Uterus (tissue), 4 donors: Measurements from ENCODE around the gene SIVA1. TPM values are rescaled to one million over a fixed set of nuclear protein-coding genes. Genes with fewer than 3 reads are reported as not detected.

Experiments
- DNase-seq, 2 donors: peaks; one replicate each; pipeline ENCODE4 v3.0.0-alpha.2; 2019 to 2020
- H3K27ac ChIP-seq, 2 donors: fragments of 200-600 bp; sonication (generic); 1 replicate in 1 of 2; 2 replicates in 1 of 2; pipeline ENCODE4 v1.5.1; 2016 to 2018
- H3K27me3 ChIP-seq, 2 donors: fragments of 200-600 bp; sonication (generic); one replicate each; pipeline ENCODE4 v1.5.1; 2018 to 2019; ENCODE audit warnings: control low read depth in 1 of 2
- H3K36me3 ChIP-seq, 2 donors: fragments of 200-600 bp; sonication (generic); one replicate each; pipeline ENCODE4 v1.5.1; 2019; ENCODE audit warnings: control low read depth in 1 of 2
- H3K4me1 ChIP-seq, 2 donors: fragments of 200-600 bp; sonication (generic); one replicate each; pipeline ENCODE4 v1.5.1; 2018 to 2019; ENCODE audit warnings: control low read depth in 1 of 2
- H3K4me3 ChIP-seq, 2 donors: fragments of 200-600 bp; sonication (generic); 1 replicate in 1 of 2; 2 replicates in 1 of 2; pipeline ENCODE4 v1.5.1; 2018 to 2019; ENCODE audit warnings: mild to moderate bottlenecking in 1 of 2
- H3K9me3 ChIP-seq, 2 donors: fragments of 200-600 bp; sonication (generic); one replicate each; pipeline ENCODE4 v1.5.1; 2019; ENCODE audit warnings: control low read depth in 1 of 2
- POLR2A ChIP-seq, 2 donors: fragments of 450-650 bp; IDR thresholded peaks; one replicate each; pipeline ENCODE4 v1.6.1; 2016; ENCODE audit warnings: antibody characterized with exemption in 2 of 2, mild to moderate bottlenecking in 1 of 2, moderate library complexity in 1 of 2
- intact Hi-C: fragments of 100-400 bp; cut with DNase I; formaldehyde crosslinking; loops from one replicate; pipeline ENCODE4 v1.15.1; 2023; ENCODE audit warnings: low total_unique reads
- total RNA-seq, 4 donors: library from RNA; depleted of rRNA in 3 of 4; stranded (reverse); fragments of >200 nt in 3 of 4; gene quantifications; one replicate each; pipeline versions ENCODE4 v1.1.0 to v1.2.4, GENCODE V29; 2014 to 2023
- TF ChIP-seq, protein P1 (sequence below), 4 experiments: fragments of 200-600 bp in 2 of 4; fragments of 450-650 bp in 2 of 4; sonication (generic) in 2 of 4; IDR thresholded peaks; one replicate each; pipeline ENCODE4 v1.5.1; 2016 to 2019; ENCODE audit warnings: antibody characterized with exemption in 4 of 4, mild to moderate bottlenecking in 2 of 4, moderate library complexity in 1 of 4
- donor health status: DM: yes; HTN: yes; CAD: no.

Gene SIVA1
- total RNA-seq, 4 donors from 2014 or later: 79.4 to 366 (median 239) TPM

DNA sequence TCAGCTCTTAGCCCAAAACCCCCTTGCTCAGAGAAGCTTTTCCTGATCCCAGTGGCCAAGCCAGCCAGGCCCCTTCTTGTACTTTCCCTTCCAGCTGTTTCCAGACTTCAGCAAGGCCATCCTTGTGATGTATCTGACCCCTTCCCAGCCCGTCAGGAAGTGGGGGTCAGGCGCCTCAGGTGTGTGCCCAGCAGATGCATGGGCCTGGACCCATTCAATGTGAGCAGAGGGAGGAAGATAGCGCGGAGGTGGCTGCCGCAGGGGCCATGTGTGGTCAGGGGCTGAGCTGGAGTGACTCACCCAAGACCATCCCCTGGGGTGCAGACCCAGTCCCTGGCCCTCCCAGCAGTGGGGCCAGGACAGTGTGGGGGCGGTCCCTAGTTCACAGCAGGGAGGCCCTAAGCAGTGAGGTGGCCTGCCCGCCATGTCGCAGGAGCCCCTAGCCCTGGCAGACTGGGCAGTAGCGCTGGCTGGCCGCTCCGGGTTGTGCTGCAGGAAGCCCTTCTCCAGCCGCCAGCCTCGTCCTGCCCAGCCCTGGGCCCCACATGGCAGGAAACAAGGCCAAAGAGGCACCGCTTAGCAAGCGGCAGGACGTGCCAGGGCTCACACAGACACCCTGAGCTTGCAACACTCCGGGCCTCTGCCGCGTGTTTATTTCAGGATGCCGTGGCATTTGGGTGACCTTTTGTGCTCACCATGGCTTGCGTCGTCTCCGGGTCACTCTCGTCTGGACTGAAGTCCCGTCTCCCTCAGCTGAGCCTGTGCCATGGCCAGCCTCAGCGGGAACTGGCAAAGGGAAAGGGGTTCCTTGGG, 16.9 kb upstream of the SIVA1 start:
- Histone ChIP-seq H3K36me3 (no peaks in the 10 kb centered on the region), H3K4me1 (no peaks in the 10 kb centered on the region), H3K4me3 (no peak overlapping the region), H3K27ac (peak overlapping the region; percentile 51 to 68), H3K27me3 (no peaks in the 10 kb centered on the region), H3K9me3 (no peaks in the 10 kb centered on the region)
- peak in 1 of 2 donors; percentile 13 for TF ChIP-seq POLR2A (IDR thresholded peaks at IDR 0.05)
- TF ChIP-seq, protein P1, sequence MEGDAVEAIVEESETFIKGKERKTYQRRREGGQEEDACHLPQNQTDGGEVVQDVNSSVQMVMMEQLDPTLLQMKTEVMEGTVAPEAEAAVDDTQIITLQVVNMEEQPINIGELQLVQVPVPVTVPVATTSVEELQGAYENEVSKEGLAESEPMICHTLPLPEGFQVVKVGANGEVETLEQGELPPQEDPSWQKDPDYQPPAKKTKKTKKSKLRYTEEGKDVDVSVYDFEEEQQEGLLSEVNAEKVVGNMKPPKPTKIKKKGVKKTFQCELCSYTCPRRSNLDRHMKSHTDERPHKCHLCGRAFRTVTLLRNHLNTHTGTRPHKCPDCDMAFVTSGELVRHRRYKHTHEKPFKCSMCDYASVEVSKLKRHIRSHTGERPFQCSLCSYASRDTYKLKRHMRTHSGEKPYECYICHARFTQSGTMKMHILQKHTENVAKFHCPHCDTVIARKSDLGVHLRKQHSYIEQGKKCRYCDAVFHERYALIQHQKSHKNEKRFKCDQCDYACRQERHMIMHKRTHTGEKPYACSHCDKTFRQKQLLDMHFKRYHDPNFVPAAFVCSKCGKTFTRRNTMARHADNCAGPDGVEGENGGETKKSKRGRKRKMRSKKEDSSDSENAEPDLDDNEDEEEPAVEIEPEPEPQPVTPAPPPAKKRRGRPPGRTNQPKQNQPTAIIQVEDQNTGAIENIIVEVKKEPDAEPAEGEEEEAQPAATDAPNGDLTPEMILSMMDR (IDR thresholded peaks at IDR 0.05): no peak
- peak; percentile 58 to 80 for DNase-seq
- intact Hi-C loops: no loop called here

DNA sequence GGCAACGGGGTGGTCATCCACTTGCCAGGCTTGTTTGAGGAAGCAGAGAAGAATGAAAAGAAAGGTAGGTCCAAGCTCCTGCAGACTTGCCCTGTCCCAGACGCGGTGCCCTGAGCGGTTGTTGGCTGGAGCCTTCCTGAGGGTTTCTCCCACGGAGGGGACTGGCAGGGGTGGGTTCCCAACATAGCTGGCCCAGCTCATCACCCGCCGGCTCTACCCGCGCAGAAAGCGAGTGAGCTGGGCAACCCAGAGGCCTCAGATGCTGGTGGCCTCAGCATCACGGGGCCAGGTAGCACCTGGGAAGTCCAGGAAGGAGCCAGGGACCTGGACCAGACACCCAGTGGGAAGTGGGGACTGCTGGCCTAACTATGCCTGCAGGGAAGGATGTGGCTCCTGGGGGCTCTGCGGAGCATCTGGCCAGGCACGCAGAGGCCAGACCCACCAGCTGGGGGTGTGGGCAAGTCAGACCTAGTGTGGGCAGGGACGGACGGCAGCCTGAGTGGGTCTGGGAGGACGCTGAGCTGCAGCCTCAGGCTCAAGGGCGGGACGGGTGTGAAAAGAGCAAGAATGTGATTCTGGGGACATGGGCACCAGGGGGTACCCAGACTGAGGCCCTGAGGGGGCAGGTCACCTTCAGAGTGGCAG, 14.4 kb upstream of the SIVA1 start:
- TF ChIP-seq, protein P1 (IDR thresholded peaks at IDR 0.05): no peak
- no peak for TF ChIP-seq POLR2A (IDR thresholded peaks at IDR 0.05)
- no peak overlapping the region for H3K27ac ChIP-seq
- H3K27me3 ChIP-seq: no peaks in the 10 kb centered on the region
- intact Hi-C loops: no loop called here
- no peaks in the 10 kb centered on the region for H3K4me1 ChIP-seq
- no peak overlapping the region for H3K4me3 ChIP-seq
- no peak for DNase-seq
- no peaks in the 10 kb centered on the region for H3K36me3 ChIP-seq
- no peaks in the 10 kb centered on the region for H3K9me3 ChIP-seq

DNA sequence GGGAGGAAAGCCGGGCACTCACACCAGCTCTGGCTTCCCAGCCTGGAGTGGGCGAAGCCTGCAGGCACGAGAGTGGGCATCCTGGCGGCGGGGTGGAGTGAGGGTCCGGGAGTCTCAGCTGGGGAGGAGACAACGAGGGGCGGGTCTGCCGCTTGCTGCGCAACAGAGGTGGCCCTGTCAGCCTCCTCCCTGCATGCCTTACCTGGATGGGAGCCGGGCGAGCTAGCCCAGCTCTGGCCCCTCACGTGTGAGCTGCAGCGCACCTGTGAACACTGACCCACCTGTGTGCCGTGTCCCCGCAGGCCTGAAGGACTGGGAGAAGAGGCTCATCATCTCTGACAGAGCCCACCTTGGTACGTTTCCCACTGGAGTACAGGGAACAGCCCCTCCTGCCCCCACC, 13.9 kb upstream of the SIVA1 start:
- Histone ChIP-seq H3K27me3 (no peaks in the 10 kb centered on the region), H3K27ac (no peak overlapping the region), H3K9me3 (no peaks in the 10 kb centered on the region), H3K4me3 (no peak overlapping the region), H3K4me1 (no peaks in the 10 kb centered on the region), H3K36me3 (no peaks in the 10 kb centered on the region)
- intact Hi-C loops: no loop called here
- TF ChIP-seq, protein P1 (IDR thresholded peaks at IDR 0.05): no peak
- no peak for TF ChIP-seq POLR2A (IDR thresholded peaks at IDR 0.05)
- DNase-seq: no peak

DNA sequence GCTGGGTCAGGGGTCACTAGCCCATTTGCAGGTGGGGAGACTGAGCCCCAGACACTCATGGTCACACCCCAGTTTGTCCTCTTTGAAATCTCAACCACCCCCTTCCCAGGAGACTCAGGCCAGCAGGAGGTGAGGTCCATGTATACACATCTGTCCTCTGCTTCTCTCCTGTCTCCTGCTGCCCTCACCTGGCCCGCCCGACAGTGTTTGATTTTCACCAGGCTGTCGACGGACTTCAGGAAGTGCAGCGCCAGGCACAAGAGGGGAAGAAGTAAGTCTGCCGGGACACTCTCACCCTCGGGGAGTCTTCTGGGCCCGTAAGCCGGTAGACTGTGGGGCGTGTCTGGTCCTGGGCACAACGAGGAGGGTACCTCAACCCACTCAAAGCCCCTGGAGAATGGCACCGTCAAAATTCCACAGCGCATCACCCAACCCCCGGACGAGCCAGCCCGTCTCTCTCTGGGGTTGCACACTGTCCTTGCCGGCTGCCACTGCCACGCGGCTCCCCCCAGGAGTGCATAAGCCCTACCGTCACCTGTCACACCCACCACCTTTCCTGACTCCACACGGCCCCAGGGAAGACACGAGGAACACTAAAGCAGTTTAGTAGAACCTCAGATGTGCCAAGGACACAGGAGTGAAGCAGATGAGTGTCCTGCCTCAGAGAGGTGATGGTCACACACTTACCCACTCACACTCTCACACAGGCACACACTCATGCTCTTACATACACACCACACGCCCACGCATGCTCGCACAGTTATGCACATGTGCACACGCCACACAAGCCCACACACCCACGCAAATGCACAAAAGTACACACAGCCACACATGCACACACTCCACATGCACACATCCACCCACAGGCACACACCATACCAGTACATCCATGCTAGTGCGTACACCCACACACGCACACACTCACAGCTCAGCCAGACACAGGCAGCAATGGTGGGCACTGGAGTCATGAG, 13.1 kb upstream of the SIVA1 start:
- TF ChIP-seq, protein P1 (IDR thresholded peaks at IDR 0.05): no peak
- TF ChIP-seq POLR2A (IDR thresholded peaks at IDR 0.05): no peak
- intact Hi-C loops: no loop called here
- H3K27ac ChIP-seq: no peak overlapping the region

More for the DNA sequence above, 13.1 kb upstream of the SIVA1 start:
- no peaks in the 10 kb centered on the region for H3K9me3 ChIP-seq
- H3K4me1 ChIP-seq: no peaks in the 10 kb centered on the region
- DNase-seq: no peak
- H3K4me3 ChIP-seq: no peak overlapping the region
- H3K27me3 ChIP-seq: no peaks in the 10 kb centered on the region
- no peaks in the 10 kb centered on the region for H3K36me3 ChIP-seq
